Subcutaneous abdominal adipose tissue (tissue), 5 donors: Measurements from ENCODE around the gene SEMA5B.

Experiments used
- H3K27ac ChIP-seq: one replicate; pipeline ENCODE4 v1.7.0; 2013; ENCODE audit warnings: low read depth, mild to moderate bottlenecking, inconsistent platforms, low read length, moderate library complexity
- H3K27me3 ChIP-seq, 5 donors: one replicate each; pipeline ENCODE4 v1.7.0; 2013; ENCODE audit warnings: low read length in 5 of 5, inconsistent platforms in 1 of 5; ENCODE audit not compliant: control insufficient read depth in 5 of 5, insufficient read depth in 4 of 5
- H3K36me3 ChIP-seq, 5 donors: one replicate each; pipeline ENCODE4 v1.7.0; 2013; ENCODE audit warnings: low read length in 5 of 5; ENCODE audit not compliant: control insufficient read depth in 5 of 5, insufficient read depth in 5 of 5
- H3K4me1 ChIP-seq, 5 donors: one replicate each; pipeline ENCODE4 v1.7.0; 2013; ENCODE audit warnings: low read length in 5 of 5, mild to moderate bottlenecking in 3 of 5, moderate library complexity in 1 of 5; ENCODE audit not compliant: control insufficient read depth in 5 of 5, insufficient read depth in 5 of 5
- H3K4me3 ChIP-seq, 5 donors: one replicate each; pipeline ENCODE4 v1.7.0; 2013; ENCODE audit warnings: low read length in 5 of 5, low read depth in 1 of 5
- H3K9ac ChIP-seq, 5 donors: one replicate each; pipeline ENCODE4 v1.7.0; 2013; ENCODE audit warnings: low read length in 5 of 5, mild to moderate bottlenecking in 4 of 5, moderate library complexity in 3 of 5
- H3K9me3 ChIP-seq, 5 donors: one replicate each; pipeline ENCODE4 v1.7.0; 2013; ENCODE audit warnings: low read length in 5 of 5; ENCODE audit not compliant: control insufficient read depth in 5 of 5
- donor health status: healthy.
- donor health status: healthy.
- donor health status: healthy.
- donor health status: healthy.
- donor health status: healthy.

Gene SEMA5B

DNA sequence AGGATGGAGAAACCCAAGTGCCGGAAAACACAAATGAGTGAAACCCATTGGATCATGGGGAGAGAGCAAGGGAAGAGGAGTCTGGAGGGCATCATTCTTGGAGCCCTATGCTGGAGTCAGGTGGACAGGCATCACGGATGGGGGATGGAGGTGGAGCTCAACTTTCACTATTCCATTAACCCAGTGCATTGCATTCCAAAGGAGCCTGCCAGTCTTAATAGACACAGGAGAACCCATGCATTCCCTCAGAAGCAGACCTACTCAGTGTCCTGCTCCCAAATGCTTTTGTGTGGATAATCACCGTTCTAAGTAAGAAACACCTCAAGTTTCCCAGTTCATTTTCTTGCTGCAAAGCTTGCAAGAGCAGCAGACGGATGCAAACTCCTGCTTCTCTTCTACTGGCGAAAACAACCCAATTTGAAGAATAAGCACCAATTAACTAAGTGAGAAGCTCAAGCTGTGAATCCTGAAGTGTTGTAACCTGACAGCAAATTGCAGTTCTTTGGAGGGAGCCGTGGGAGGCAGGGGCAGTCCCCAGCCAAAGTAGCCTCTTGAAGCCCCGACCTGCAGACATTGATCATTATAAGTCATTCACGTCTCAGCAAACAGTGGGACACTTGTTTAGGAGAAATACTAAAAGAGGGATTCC is 25.3 kb downstream of the SEMA5B start:
- no peak overlapping the region for H3K9ac ChIP-seq
- H3K36me3 ChIP-seq = no peaks in the 10 kb centered on the region
- H3K4me3 ChIP-seq = no peak overlapping the region
- H3K27ac ChIP-seq = no peak overlapping the region
- H3K4me1 ChIP-seq = no peaks in the 10 kb centered on the region
- H3K9me3 ChIP-seq = no peaks in the 10 kb centered on the region
- peaks cover 4 to 16% (median 9%) of the 10 kb centered on the region in 5 donors for H3K27me3 ChIP-seq

DNA sequence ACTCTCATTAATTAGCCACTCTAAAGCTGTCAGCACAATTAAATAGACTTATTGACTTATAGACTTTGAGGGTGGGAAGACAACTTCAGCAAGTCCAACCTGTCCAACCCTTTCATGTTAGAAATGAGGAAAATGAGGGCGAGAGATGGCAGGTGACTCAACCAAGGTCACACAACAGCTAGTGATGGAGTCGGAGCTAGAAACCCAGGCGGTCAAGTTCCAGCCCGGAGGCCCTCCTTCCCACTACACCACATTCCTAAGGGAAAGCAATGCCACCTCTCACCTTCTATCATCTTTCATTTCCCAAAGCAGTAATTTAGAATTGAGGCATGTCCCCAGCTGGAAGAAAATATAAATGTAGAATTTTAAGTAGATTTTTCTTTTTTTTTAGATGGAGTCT is 28.7 kb downstream of the SEMA5B start:
- H3K4me1 ChIP-seq = peaks cover 0 to 10% (median 9%) of the 10 kb centered on the region in 5 donors
- H3K9me3 ChIP-seq = no peaks in the 10 kb centered on the region
- no peak overlapping the region for H3K27ac ChIP-seq
- no peak overlapping the region for H3K9ac ChIP-seq
- no peaks in the 10 kb centered on the region for H3K36me3 ChIP-seq
- peaks cover 7 to 23% (median 16%) of the 10 kb centered on the region in 5 donors for H3K27me3 ChIP-seq
- no peak overlapping the region for H3K4me3 ChIP-seq

DNA sequence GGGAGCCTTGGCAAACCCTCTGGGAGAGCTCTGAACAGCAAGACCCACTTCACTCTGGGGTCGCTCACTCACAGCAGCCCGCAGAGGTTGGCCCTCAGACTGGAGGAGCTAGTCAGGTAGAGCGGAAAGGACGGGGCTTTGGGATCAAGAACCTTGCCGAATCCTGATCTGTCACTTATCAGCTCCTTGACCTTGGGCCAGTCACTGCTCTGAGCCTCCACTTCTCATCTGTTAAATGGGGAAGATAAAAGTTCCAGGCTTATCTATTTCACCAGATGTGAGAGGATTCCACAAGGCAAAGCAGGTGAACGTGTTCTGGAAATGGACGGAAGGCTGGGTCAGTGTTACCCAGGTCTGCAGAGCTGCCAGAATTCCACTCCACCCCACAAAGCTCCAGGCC is 29.4 kb downstream of the SEMA5B start:
- H3K27me3 ChIP-seq = peaks cover 12 to 25% (median 17%) of the 10 kb centered on the region in 5 donors
- H3K4me1 ChIP-seq = peaks cover 0 to 13% (median 10%) of the 10 kb centered on the region in 5 donors
- no peak overlapping the region for H3K27ac ChIP-seq
- H3K9ac ChIP-seq = peak overlapping the region in 1 of 5 donors; percentile 25
- no peaks in the 10 kb centered on the region for H3K36me3 ChIP-seq
- H3K4me3 ChIP-seq = no peak overlapping the region
- H3K9me3 ChIP-seq = no peaks in the 10 kb centered on the region

DNA sequence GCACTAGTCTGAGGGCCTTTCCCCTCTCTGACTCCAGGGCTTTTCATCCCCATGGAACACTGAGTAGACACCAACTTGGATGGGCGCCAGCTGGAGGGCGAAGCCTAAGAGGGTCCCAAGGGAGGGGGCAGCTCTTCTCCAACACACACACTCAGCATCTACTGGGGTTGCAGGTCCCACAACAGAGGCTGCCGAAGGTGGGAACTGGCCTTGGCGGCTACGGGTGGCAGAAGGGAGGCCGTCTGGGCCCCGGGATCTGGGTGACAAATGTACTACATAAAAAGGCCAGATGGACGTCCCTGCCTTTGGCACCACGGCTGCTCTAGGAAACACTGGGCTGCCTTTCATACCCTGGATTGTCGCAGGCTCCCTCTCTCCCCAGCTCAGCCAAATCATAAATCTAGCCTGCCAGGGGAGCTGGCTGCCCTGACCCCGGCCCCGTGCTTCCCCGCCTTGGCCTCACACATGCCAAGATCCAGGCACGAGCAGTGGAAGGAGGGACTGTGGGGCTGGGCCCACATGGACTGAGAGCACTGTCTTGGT is 31.5 kb downstream of the SEMA5B start:
- Histone ChIP-seq H3K36me3 (no peaks in the 10 kb centered on the region), H3K27ac (no peak overlapping the region), H3K9me3 (no peaks in the 10 kb centered on the region), H3K4me1 (peaks cover 0 to 17% (median 10%) of the 10 kb centered on the region in 5 donors), H3K9ac (no peak overlapping the region), H3K4me3 (no peak overlapping the region), H3K27me3 (peaks cover 18 to 40% (median 31%) of the 10 kb centered on the region in 5 donors)

DNA sequence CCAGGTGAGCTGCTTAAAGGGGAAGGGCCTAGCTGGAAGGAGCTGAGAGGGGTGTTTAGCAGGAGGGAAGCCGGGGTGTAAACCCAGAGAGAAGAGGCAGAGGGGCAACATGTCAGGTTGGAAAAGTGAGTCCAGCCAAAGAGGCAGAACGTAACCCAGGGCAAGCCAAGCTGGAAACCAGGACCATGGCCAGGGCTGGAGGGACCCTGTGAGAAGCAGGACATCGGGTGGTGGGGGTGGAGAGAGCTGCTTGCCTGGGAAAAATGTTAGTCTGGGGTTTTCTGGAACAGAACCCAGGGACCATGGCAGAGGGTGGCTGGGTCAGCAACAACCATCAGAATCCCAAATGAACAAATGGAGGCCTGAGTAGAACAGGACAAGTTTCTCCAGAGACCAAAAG is 32.6 kb downstream of the SEMA5B start:
- no peak overlapping the region for H3K27ac ChIP-seq
- H3K27me3 ChIP-seq = peaks cover 20 to 42% (median 36%) of the 10 kb centered on the region in 5 donors
- H3K4me1 ChIP-seq = peaks cover 0 to 17% (median 10%) of the 10 kb centered on the region in 5 donors
- H3K9me3 ChIP-seq = no peaks in the 10 kb centered on the region
- no peaks in the 10 kb centered on the region for H3K36me3 ChIP-seq
- H3K4me3 ChIP-seq = no peak overlapping the region
- no peak overlapping the region for H3K9ac ChIP-seq

DNA sequence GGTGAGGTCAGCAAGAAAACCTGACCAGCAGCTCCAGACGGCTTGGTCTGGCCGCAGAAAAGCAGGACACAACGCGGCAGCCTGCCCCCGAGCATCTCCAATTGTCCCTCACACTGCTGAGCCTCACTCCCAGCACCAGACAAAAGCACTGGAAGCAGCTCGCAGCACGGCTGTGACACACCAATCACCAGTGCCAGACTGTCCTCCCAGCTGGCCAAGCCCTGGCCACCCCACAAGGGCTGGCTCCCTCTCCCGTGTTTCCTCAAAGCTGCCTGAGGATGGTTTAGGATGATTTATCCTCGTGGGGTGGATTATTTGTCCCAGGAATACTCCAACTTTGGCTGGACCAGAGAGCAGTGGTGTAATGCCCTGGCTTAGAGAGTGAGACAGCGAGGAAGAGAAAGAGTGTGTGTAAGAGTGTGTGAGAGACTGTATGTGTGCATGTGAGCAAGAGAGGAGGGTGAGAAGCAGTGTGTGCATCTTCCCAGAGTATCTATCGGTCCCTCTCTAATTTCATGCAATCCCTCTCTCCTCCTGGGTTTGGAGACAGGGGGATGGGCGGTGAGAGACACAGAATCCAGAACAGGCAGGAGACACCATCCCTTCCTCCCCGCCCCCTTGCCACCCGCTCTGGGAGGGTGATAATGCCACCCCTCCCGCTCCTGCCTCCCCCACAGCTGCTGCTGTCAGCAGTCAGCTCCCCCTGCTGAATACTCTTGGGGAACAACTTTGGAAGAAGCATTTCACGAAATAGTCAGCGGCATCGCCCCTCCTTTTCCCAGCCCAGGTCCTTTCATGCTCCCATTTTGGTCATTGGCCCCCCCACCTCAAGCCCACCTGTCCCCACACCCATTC is 34.2 kb downstream of the SEMA5B start:
- H3K27me3 ChIP-seq = peaks cover 25 to 55% (median 38%) of the 10 kb centered on the region in 5 donors
- H3K27ac ChIP-seq = no peak overlapping the region
- H3K4me3 ChIP-seq = no peak overlapping the region
- H3K36me3 ChIP-seq = no peaks in the 10 kb centered on the region
- no peaks in the 10 kb centered on the region for H3K9me3 ChIP-seq
- peaks cover 0 to 20% (median 13%) of the 10 kb centered on the region in 5 donors for H3K4me1 ChIP-seq
- H3K9ac ChIP-seq = no peak overlapping the region

DNA sequence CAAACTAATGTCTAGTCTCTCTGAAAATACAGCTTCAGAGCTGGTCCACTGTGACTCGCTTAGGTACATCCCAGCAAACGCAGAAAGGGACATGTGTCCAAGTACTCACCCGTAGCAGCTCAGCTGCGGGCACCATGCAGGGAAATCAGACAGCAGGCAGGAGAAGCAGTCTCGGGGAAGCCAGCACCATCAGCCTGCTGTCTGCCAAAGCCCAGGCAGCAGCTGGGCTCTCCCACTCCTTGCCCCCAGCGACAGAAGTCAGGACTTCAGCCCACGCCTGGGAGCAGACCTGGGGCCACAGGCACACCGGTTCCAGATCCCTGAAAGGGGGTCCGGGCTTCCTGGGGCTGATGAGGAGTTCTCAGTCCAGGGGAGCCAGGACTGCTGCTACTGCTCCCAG is 34.9 kb downstream of the SEMA5B start:
- Histone ChIP-seq H3K4me1 (peaks cover 0 to 22% (median 15%) of the 10 kb centered on the region in 5 donors), H3K27me3 (peaks cover 28 to 61% (median 44%) of the 10 kb centered on the region in 5 donors), H3K9ac (no peak overlapping the region), H3K4me3 (no peak overlapping the region), H3K9me3 (no peaks in the 10 kb centered on the region), H3K27ac (no peak overlapping the region), H3K36me3 (no peaks in the 10 kb centered on the region)

DNA sequence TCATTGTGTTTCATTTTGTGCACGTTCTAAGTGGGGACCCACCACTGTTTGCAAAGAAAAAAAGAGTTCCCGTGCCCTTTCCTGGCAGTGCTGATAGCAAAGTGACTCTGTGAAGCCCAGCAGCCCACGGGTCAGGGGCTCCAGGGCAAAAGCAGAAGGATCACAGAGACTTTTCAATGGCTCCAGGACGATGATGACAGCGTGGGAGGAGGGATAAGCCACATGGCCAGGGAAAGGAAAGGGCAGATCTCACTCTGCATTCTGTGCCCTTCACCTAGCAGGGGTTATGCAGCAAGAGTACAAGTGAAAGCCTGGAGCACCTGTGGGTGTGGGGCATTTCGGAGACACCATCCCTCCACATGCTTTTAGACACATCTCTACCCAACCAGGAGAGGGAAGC is 35.4 kb downstream of the SEMA5B start:
- Histone ChIP-seq H3K9me3 (no peaks in the 10 kb centered on the region), H3K27me3 (peaks cover 31 to 64% (median 44%) of the 10 kb centered on the region in 5 donors), H3K9ac (no peak overlapping the region), H3K4me1 (peaks cover 0 to 22% (median 15%) of the 10 kb centered on the region in 5 donors), H3K27ac (no peak overlapping the region), H3K36me3 (no peaks in the 10 kb centered on the region), H3K4me3 (no peak overlapping the region)

DNA sequence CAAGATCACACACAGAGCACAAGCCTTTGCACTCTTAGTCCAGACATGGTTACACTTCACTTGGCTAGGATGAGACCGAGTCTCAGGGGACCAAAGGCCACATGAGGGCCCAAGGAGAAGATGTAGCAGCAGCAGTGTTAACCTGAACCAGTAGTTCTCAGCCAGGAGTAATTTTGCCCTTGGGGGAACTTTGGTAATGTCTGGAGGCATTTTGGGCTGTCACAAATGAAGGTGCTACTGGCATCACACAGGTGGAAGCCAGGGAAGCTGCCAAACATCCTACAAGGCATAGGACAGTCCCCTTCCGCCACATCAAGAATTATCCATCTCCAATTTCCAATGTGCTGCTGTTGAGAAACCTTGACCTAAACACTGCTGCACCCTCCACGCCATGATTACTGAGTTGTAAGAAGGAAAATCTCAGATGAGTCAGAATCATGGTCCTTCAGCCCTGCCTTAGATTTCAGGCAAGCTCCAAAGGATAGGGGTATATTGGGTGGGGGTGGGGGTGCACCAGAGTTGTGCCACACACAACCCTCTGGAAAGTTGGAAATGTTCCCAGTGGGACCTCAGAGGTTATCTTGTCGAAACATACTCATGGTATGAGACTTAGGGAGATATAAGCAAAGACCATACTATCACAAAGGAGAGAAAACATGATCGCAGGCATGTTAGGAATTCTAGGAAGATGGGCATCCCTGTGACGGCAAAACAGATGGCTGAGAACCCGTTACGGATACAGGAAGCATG is 36.2 kb downstream of the SEMA5B start:
- no peak overlapping the region for H3K9ac ChIP-seq
- peaks cover 0 to 21% (median 12%) of the 10 kb centered on the region in 5 donors for H3K4me1 ChIP-seq
- no peak overlapping the region for H3K27ac ChIP-seq
- no peak overlapping the region for H3K4me3 ChIP-seq
- H3K27me3 ChIP-seq = peaks cover 31 to 62% (median 46%) of the 10 kb centered on the region in 5 donors
- H3K36me3 ChIP-seq = no peaks in the 10 kb centered on the region
- no peaks in the 10 kb centered on the region for H3K9me3 ChIP-seq
